Activated naive CD4-positive, alpha-beta T cell treated with anti-CD3 and anti-CD28 coated beads for 36 hours (primary cell): ENCODE measurements around the gene ANKMY1. TPM values are rescaled to one million over a fixed set of nuclear protein-coding genes. Genes with fewer than 3 reads are reported as not detected.

Source experiments
- CTCF ChIA-PET: fragments of 350-600 bp; sonication (Branson Sonifier 250); formaldehyde crosslinking; loops from one replicate; lab custom pipeline; 2021; ENCODE audit warnings: antibody characterized with exemption; lab: Charles Lee
- DNase-seq: peaks from one replicate; pipeline ENCODE4 v3.0.0-alpha.2; 2020
- H3K27ac Mint-ChIP-seq: one replicate; pipeline ENCODE4 v1.8.0; 2021; ENCODE audit warnings: mild to moderate bottlenecking, mixed read lengths
- H3K27me3 Mint-ChIP-seq: one replicate; pipeline ENCODE4 v1.8.0; 2021; ENCODE audit warnings: low read depth, mixed read lengths
- H3K36me3 Mint-ChIP-seq: one replicate; pipeline ENCODE4 v1.8.0; 2021; ENCODE audit warnings: low read depth, mixed read lengths
- H3K4me1 Mint-ChIP-seq: one replicate; pipeline ENCODE4 v1.8.0; 2021; ENCODE audit warnings: low read depth, mixed read lengths
- H3K4me3 Mint-ChIP-seq: one replicate; pipeline ENCODE4 v1.8.0; 2021; ENCODE audit warnings: mild to moderate bottlenecking, moderate library complexity, mixed read lengths
- H3K9me3 Mint-ChIP-seq: one replicate; pipeline ENCODE4 v1.8.0; 2021; ENCODE audit warnings: mixed read lengths
- intact Hi-C: fragments of 100-400 bp; cut with micrococcal nuclease; formaldehyde crosslinking; loops from one replicate; pipeline ENCODE4 v1.15.1; 2023
- total RNA-seq, 2 experiments: library from RNA; stranded (reverse); gene quantifications; one replicate each; pipeline ENCODE4 v1.2.3, GENCODE V29; 2021

Gene ANKMY1
- total RNA-seq, 2 experiments from 2014 or later, result 17.0 to 17.4 TPM

DNA sequence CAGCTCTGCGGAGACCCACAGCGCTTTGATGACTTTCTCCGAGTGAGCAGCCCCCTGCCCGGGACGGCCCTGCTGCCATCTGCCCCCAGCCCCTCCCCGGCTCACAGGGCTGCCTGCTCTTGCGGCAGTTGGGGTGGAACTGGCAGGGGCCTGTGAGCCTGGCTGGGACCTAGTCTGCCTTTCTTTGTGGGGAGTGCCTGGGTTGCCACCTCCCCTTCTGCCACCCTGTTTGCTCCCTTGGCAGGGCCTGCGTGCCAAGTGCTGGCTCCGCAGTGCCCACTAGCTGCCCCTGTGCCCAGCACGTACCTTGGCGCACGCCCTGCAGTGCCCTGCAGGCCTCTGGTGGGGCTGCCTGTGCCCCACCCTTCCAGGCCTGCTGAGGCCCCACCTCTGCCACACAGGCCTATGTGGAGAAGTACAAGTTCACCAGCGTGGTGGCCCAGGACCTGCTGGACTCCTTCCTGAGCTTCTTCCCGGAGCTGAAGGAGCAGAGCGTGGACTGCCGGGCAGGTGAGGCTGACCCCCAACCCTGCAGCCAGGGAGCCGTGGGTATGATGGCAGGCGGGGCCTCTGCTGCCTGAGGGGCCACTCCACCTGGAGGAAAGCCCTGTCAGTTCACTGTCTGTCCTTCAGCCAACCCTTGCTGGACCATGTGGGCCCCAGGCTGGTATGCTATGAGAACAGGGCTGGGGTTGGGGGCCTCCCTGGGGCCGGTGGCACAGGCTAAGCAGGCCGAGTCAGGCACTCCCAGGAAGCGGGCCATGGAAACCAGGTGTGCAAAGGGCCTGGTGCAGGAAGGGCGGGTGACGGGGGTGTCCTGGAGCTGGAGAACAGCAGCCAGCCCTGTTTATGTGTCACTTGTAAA lies 17.5 kb upstream of the ANKMY1 start:
- H3K4me3 Mint-ChIP-seq, result no peak overlapping the region
- no peaks in the 10 kb centered on the region for H3K9me3 Mint-ChIP-seq
- CTCF ChIA-PET, result no interaction called here
- H3K27me3 Mint-ChIP-seq, result no peaks in the 10 kb centered on the region
- no peak overlapping the region for H3K27ac Mint-ChIP-seq
- H3K4me1 Mint-ChIP-seq, result peaks cover 29% of the 10 kb centered on the region
- H3K36me3 Mint-ChIP-seq, result no peaks in the 10 kb centered on the region
- no peak for DNase-seq
- intact Hi-C loops, result no loop called here

DNA sequence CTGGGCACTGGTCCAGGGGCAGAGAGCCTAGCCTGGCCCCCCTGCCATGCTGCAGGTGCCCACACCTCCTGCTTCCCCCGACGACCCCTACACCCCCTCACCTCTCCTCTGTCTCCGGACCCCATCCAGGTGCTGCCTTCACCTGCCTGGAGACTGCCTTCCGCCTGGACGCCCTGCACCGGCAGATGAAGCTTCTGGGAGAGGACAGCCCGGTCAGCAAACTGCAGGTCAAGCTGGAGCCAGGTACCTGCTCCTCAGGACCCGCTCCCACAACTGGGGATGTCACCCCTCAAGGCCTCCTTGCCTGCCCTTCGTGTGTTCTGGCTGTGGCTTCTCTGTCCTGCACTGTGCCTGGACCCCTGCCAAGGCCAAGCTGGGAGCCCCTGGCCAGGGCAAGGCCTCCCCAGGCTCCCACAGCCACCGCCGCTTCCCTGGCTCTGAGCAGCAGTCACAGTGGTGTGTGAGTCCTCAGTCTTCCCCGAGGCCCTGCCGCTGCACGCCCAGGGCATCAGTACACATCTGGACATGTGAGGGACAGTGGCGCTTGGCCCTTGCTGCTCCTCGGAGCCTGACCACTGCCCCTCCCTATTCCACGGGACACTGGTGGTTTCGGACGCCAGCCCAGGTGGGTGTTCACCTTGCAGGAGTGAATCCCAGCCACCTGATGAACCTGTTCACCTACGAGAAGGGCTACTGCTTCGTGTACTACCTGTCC lies 16.8 kb upstream of the ANKMY1 start:
- CTCF ChIA-PET, result no interaction called here
- peaks cover 29% of the 10 kb centered on the region for H3K4me1 Mint-ChIP-seq
- no peak for DNase-seq

GRCh38 chr2:240573516-240574385 lies 16.0 kb upstream of the ANKMY1 start:
- Mint-ChIP-seq H3K4me3 (no peak overlapping the region), H3K36me3 (no peaks in the 10 kb centered on the region), H3K27me3 (no peaks in the 10 kb centered on the region), H3K9me3 (no peaks in the 10 kb centered on the region), H3K27ac (no peak overlapping the region), H3K4me1 (peaks cover 26% of the 10 kb centered on the region)
- intact Hi-C loops, result no loop called here
- DNase-seq, result no peak
- CTCF ChIA-PET, result interaction anchor here (0.9 kb wide), 1 partner anchor 8 kb away, joined by 3 read pairs; no protein-coding TSS in a partner anchor

More for the DNA sequence above, 16.8 kb upstream of the ANKMY1 start:
- intact Hi-C loops, result no loop called here
- Mint-ChIP-seq H3K4me3 (no peak overlapping the region), H3K9me3 (no peaks in the 10 kb centered on the region), H3K36me3 (no peaks in the 10 kb centered on the region), H3K27me3 (no peaks in the 10 kb centered on the region), H3K27ac (no peak overlapping the region)

- no peak for DNase-seq
- H3K4me1 Mint-ChIP-seq, result peaks cover 23% of the 10 kb centered on the region
- H3K4me3 Mint-ChIP-seq, result no peak overlapping the region
- H3K27me3 Mint-ChIP-seq, result no peaks in the 10 kb centered on the region
- no peak overlapping the region for H3K27ac Mint-ChIP-seq
- intact Hi-C loops, result no loop called here
- CTCF ChIA-PET, result interaction anchor here (0.9 kb wide), 1 partner anchor 8 kb away, joined by 3 read pairs; no protein-coding TSS in a partner anchor
- no peaks in the 10 kb centered on the region for H3K36me3 Mint-ChIP-seq
- H3K9me3 Mint-ChIP-seq, result no peaks in the 10 kb centered on the region
Observed at GRCh38 chr2:240573071-240573515, 15.3 kb upstream of the ANKMY1 start.

DNA sequence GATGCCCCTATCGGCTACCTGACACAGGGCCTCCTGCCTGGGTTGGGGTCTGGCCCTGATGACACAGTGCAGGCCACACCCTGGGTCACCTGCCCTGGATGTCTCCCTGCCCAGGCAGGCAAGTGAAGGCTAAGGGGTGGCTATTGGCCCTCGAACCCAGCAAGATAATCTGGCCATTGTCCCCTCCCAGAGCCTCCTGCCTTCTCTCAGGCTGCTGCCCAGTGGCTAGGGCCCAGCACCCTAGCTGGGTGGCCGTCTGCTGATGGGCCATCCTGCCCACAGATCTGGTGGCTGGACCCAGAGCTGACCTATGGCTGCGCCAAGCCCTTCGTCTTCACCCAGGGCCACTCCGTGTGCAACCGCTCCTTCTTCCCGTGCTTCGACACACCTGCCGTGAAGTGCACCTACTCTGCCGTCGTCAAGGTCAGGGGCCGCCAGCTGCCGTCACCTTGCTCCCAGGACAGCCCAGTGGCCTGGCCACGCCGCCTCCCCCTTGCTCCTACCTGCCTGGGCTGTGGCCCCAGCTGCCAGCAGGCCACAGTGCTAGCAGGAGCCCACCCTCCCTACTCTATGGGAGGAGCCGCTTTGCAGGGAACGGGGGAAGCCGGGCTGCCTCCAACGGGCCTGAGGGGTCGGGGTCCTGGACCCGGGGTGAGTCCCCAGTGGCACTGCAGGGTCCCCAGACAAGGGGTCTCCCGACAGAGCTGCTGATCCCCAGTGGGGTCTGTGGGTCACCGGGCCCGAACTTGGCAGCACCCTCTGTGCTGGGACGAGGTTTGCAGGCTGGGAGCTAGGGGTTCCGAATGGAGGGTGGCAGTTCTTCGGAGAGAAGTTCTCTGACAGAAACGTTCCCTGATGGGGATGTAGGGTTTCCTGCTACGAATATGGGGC lies 14.6 kb upstream of the ANKMY1 start:
- intact Hi-C loops, result no loop called here
- CTCF ChIA-PET, result no interaction called here
- no peak overlapping the region for H3K27ac Mint-ChIP-seq
- no peaks in the 10 kb centered on the region for H3K9me3 Mint-ChIP-seq
- H3K36me3 Mint-ChIP-seq, result no peaks in the 10 kb centered on the region
- DNase-seq, result no peak
- H3K4me3 Mint-ChIP-seq, result no peak overlapping the region
- H3K4me1 Mint-ChIP-seq, result peaks cover 26% of the 10 kb centered on the region
- H3K27me3 Mint-ChIP-seq, result no peaks in the 10 kb centered on the region

- H3K9me3 Mint-ChIP-seq, result no peaks in the 10 kb centered on the region
- no peak for DNase-seq
- peaks cover 28% of the 10 kb centered on the region for H3K4me1 Mint-ChIP-seq
- CTCF ChIA-PET, result no interaction called here
- no peaks in the 10 kb centered on the region for H3K27me3 Mint-ChIP-seq
- no peaks in the 10 kb centered on the region for H3K36me3 Mint-ChIP-seq
- intact Hi-C loops, result no loop called here
- H3K4me3 Mint-ChIP-seq, result no peak overlapping the region
- H3K27ac Mint-ChIP-seq, result no peak overlapping the region
Observed at GRCh38 chr2:240571314-240571973, 13.7 kb upstream of the ANKMY1 start.

- CTCF ChIA-PET, result no interaction called here
- Mint-ChIP-seq H3K4me1 (peaks cover 28% of the 10 kb centered on the region), H3K27ac (no peak overlapping the region), H3K4me3 (no peak overlapping the region), H3K9me3 (no peaks in the 10 kb centered on the region), H3K36me3 (no peaks in the 10 kb centered on the region), H3K27me3 (no peaks in the 10 kb centered on the region)
- intact Hi-C loops, result no loop called here
- no peak for DNase-seq
Observed at GRCh38 chr2:240570531-240571313, 12.9 kb upstream of the ANKMY1 start.

DNA sequence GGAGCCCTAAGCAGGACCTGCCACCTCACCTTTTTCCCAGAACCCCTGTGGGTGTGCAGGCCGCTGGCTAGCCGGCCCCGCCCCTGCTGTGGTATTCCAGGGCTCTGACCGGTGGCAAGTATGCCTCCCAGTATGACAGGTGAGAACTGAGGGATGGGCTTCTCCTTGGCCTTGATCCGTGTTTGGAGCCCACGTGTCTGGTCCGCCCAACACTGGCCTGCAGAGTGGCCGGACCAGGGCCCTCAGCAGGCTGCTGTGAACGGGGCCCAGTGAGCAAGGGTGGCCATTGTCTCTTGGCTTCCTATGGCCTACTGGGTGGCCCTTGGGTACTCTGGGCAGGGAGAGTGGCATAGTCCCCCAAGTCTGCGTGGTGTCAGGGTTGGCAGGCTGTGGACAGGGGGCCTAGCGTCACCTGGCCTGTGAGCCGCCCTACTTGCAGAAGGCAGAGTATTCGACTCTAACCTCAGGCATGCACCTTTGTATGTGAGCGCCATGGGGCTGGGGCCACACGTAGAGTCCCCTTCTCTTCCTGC lies 12.3 kb upstream of the ANKMY1 start:
- peak overlapping the region; percentile 65 for H3K27ac Mint-ChIP-seq
- H3K9me3 Mint-ChIP-seq, result no peaks in the 10 kb centered on the region
- intact Hi-C loops, result loop anchor here (5.0 to 10.0 kb wide), 6 partner anchors 133 to 1315 kb away; partner anchors contain the start of genes ATG4B, FARP2, GPC1 and ING5
- peaks cover 31% of the 10 kb centered on the region for H3K4me1 Mint-ChIP-seq
- H3K36me3 Mint-ChIP-seq, result peaks cover 4% of the 10 kb centered on the region
- peak; percentile 5 for DNase-seq
- CTCF ChIA-PET, result interaction anchor here (0.5 to 1.4 kb wide), 2 partner anchors 12 to 714 kb away, joined by 3 to 4 read pairs; no protein-coding TSS in a partner anchor
- H3K27me3 Mint-ChIP-seq, result no peaks in the 10 kb centered on the region
- H3K4me3 Mint-ChIP-seq, result peak overlapping the region; percentile 41

DNA sequence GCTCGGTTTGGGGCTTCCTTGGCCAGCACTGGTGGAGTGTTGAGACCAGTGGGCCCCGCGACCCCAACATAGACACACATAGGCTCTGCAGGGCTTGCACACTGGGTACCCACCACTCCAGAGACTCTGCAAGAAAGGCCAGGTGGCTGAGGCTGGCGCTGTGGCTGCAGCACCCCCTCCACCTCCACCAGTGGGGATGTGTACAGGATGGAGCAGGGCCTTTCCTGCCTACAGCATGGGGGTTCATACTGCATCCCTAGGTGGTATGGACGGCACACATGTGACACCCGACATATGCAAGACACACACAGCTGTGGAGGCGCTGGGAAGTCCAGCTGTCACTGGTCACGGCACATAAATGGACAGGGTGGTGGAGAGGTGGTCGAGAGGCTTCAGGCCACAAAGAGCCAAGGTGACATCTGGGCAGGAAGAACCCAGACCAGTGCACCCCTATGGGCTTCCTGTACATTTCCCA lies 11.8 kb upstream of the ANKMY1 start:
- peak; percentile 7 for DNase-seq
- peaks cover 36% of the 10 kb centered on the region for H3K4me1 Mint-ChIP-seq

More for the DNA sequence above, 11.8 kb upstream of the ANKMY1 start:
- intact Hi-C loops, result loop anchor here (5.0 to 10.0 kb wide), 6 partner anchors 132 to 1315 kb away; partner anchors contain the start of genes ATG4B, FARP2, GPC1 and ING5
- peaks cover 6% of the 10 kb centered on the region for H3K36me3 Mint-ChIP-seq
- no peaks in the 10 kb centered on the region for H3K27me3 Mint-ChIP-seq
- H3K4me3 Mint-ChIP-seq, result peak overlapping the region; percentile 79
- CTCF ChIA-PET, result interaction anchor here (0.5 to 1.5 kb wide), 7 partner anchors 11 to 715 kb away, joined by 3 to 7 read pairs (median 4); partner anchors contain the start of gene CAPN10
- no peaks in the 10 kb centered on the region for H3K9me3 Mint-ChIP-seq
- H3K27ac Mint-ChIP-seq, result peak overlapping the region; percentile 65
